ENCODE results near the gene RBL2.

DNA sequence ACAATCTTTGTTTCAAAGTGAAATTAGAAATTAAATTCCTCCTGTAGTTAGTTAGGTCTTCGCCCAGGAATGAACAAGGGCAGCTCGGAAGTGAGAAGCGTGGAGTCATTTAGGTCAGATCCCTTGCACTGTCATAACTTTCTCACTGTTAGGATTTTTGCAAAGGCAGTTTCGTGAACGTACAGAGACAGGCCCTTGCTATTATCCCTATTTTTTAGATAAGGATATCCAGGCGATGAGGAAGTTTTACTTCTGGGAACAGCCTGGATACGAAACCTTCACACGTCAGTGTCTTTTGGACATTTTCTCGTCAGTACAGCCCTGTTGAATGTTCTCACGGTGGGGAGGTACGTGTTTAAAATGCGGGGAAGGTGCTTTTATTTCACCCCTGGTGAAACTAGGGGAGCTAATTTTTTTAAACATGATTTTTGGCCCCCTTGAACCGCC is 318 bp upstream of the RBL2 start:
- no peak for TF ChIP-seq CTCF (conservative IDR thresholded peaks at IDR 0.05; ENCODE audit: low read depth, low read length)
- no peak for TF ChIP-seq EZH2 (IDR thresholded peaks at IDR 0.05; ENCODE audit: low read length, unreplicated experiment)
- no peak for TF ChIP-seq EZH2phosphoT487 (IDR thresholded peaks at IDR 0.05; ENCODE audit: borderline replicate concordance, low read length)
